SU-DHL-6 (cell line): ENCODE data around the gene BIRC5.

Experiments used
- CTCF ChIP-seq: fragments of 200-600 bp; sonication (generic); IDR thresholded peaks from one replicate; pipeline ENCODE4 v1.5.1; 2017; ENCODE audit warnings: antibody characterized with exemption, mild to moderate bottlenecking, low read length, moderate library complexity; ENCODE audit not compliant: insufficient read depth, poor library complexity, severe bottlenecking
- EZH2phosphoT487 ChIP-seq: fragments of 200-600 bp; sonication (generic), shearing (Covaris generic); conservative IDR thresholded peaks from 2 replicates; pipeline ENCODE4 v1.6.1; 2018; ENCODE audit warnings: mild to moderate bottlenecking, antibody characterized with exemption, low read length, moderate library complexity, mixed read lengths

DNA sequence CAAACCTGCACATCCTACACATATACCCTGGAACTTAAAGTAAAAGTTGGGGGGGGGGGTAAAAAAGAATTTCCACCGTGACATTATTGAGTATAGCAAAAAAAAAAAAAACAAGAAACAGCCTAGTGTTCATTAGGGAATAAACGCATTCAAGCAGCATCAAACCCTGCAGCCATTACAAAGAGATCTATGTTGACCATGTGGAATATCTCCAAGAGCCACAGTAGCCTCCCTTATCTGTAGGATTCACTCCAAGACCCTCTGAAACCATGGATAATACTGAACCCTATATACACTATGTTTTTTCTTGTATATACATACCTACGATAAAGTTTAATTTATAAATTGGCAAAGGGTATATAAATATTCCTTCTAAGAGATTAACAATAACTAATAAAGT lies 5.6 kb upstream of the BIRC5 start:
- TF ChIP-seq EZH2phosphoT487 = no peak
- no peak for TF ChIP-seq CTCF
